Activated CD8-positive, alpha-beta memory T cell treated with anti-CD3 and anti-CD28 coated beads for 36 hours (primary cell): Measurements from ENCODE around the gene OLFML1. TPM values are rescaled to one million over a fixed set of nuclear protein-coding genes. Genes with fewer than 3 reads are reported as not detected.

Experiments used
- CTCF ChIA-PET: fragments of 350-600 bp; sonication (Branson Sonifier 250); formaldehyde crosslinking; loops from one replicate; lab custom pipeline; 2021; ENCODE audit warnings: antibody characterized with exemption; lab: Charles Lee
- POLR2A ChIA-PET: fragments of 350-600 bp; sonication (Branson Sonifier 250); formaldehyde crosslinking; loops from one replicate; lab custom pipeline; 2021; ENCODE audit warnings: antibody characterized with exemption; lab: Charles Lee
- total RNA-seq, 2 experiments: library from RNA; stranded (reverse); gene quantifications; one replicate each; pipeline ENCODE4 v1.2.3, GENCODE V29; 2021

The OLFML1 gene
- total RNA-seq, 2 experiments from 2014 or later = not detected

- ChIA-PET POLR2A (no interaction called here), CTCF (no interaction called here)
Measured at GRCh38 chr11:7471071-7471470, 14.2 kb upstream of the OLFML1 start.

GRCh38 chr11:7473717-7474116 is 11.6 kb upstream of the OLFML1 start:
- ChIA-PET CTCF (no interaction called here), POLR2A (no interaction called here)

- CTCF ChIA-PET = no interaction called here
Measured at GRCh38 chr11:7480113-7480512, 5.2 kb upstream of the OLFML1 start.

GRCh38 chr11:7484131-7484530 is 1.2 kb upstream of the OLFML1 start:
- CTCF ChIA-PET = no interaction called here
- POLR2A ChIA-PET = no interaction called here

More at GRCh38 chr11:7480113-7480512, 5.2 kb upstream of the OLFML1 start:
- POLR2A ChIA-PET = no interaction called here

- POLR2A ChIA-PET = no interaction called here
- CTCF ChIA-PET = interaction anchor here (0.9 kb wide), 1 partner anchor 43 kb away, joined by 3 read pairs; no protein-coding TSS in a partner anchor
Measured at GRCh38 chr11:7484645-7485044, 661 bp upstream of the OLFML1 start.

- CTCF ChIA-PET = no interaction called here
- POLR2A ChIA-PET = no interaction called here
Measured at GRCh38 chr11:7486098-7486780, 933 bp downstream of the OLFML1 start.

- ChIA-PET CTCF (no interaction called here), POLR2A (no interaction called here)
Measured at GRCh38 chr11:7486781-7487140, 1.5 kb downstream of the OLFML1 start.

- POLR2A ChIA-PET = no interaction called here
- CTCF ChIA-PET = no interaction called here
Measured at GRCh38 chr11:7487360-7487759, 2.1 kb downstream of the OLFML1 start.

GRCh38 chr11:7488681-7489080 is 3.4 kb downstream of the OLFML1 start:
- ChIA-PET CTCF (no interaction called here), POLR2A (no interaction called here)

- ChIA-PET POLR2A (no interaction called here), CTCF (no interaction called here)
Measured at GRCh38 chr11:7489376-7489775, 4.1 kb downstream of the OLFML1 start.

GRCh38 chr11:7490054-7490453 is 4.7 kb downstream of the OLFML1 start:
- POLR2A ChIA-PET = no interaction called here
- CTCF ChIA-PET = no interaction called here

GRCh38 chr11:7490535-7490934 is 5.2 kb downstream of the OLFML1 start:
- POLR2A ChIA-PET = no interaction called here
- CTCF ChIA-PET = no interaction called here

GRCh38 chr11:7492253-7492652 is 6.9 kb downstream of the OLFML1 start:
- POLR2A ChIA-PET = no interaction called here
- CTCF ChIA-PET = no interaction called here

- ChIA-PET CTCF (no interaction called here), POLR2A (no interaction called here)
Measured at GRCh38 chr11:7493670-7494069, 8.4 kb downstream of the OLFML1 start.

GRCh38 chr11:7494086-7494745 is 8.9 kb downstream of the OLFML1 start:
- POLR2A ChIA-PET = no interaction called here
- CTCF ChIA-PET = interaction anchor here (1.1 kb wide), 1 partner anchor 49 kb away, joined by 3 read pairs; no protein-coding TSS in a partner anchor

GRCh38 chr11:7495882-7496551 is 10.7 kb downstream of the OLFML1 start:
- ChIA-PET POLR2A (no interaction called here), CTCF (no interaction called here)

GRCh38 chr11:7498193-7498592 is 12.9 kb downstream of the OLFML1 start:
- POLR2A ChIA-PET = no interaction called here
- CTCF ChIA-PET = no interaction called here

- ChIA-PET CTCF (no interaction called here), POLR2A (no interaction called here)
Measured at GRCh38 chr11:7499081-7499480, 13.8 kb downstream of the OLFML1 start.

- CTCF ChIA-PET = no interaction called here
- POLR2A ChIA-PET = no interaction called here
Measured at GRCh38 chr11:7500251-7500650, 14.9 kb downstream of the OLFML1 start.

- POLR2A ChIA-PET = no interaction called here
- CTCF ChIA-PET = no interaction called here
Measured at GRCh38 chr11:7501251-7501650, 15.9 kb downstream of the OLFML1 start.

GRCh38 chr11:7501894-7502293 is 16.6 kb downstream of the OLFML1 start:
- CTCF ChIA-PET = interaction anchor here (0.6 kb wide), 1 partner anchor 1207 kb away, joined by 3 read pairs; no protein-coding TSS in a partner anchor
- POLR2A ChIA-PET = no interaction called here
